ENCODE data around the gene FSTL4.
"Not testable (repeated sequence)": the region's sequence is repeated elsewhere in the genome, so short reads cannot be mapped to it uniquely, and the experiment has no call there.

The FSTL4 gene

DNA sequence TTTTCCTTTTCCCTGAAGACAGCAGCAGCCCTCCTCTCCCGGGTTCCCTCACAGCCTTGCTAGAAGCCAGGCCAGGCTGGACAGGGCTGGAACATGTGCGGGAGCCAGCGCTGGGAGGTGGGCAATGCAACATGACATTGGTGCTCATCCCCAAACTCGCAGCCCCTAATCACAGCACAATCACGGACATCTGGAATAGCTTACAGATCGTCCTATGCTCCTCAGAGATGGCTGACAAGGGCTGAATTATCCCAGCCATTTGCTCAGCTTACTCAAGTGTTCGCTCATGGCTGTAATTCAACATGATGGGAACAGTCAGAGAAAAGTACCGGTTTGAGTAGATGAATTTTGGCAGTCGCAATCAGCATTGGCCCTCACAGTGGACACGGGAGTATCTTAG, 49.8 kb downstream of the FSTL4 start:
- Histone ChIP-seq H3K27me3 (ENCODE audit: control insufficient read depth in 2 of 2, insufficient read depth in 2 of 2, low read length in 2 of 2) (no peaks in the 10 kb centered on the region), H3K9ac (ENCODE audit: low read depth in 1 of 2, low read length in 2 of 2) (no peak overlapping the region), H3K4me1 (ENCODE audit: control insufficient read depth in 2 of 2, insufficient read depth in 2 of 2, low read length in 2 of 2) (no peaks in the 10 kb centered on the region), H3K9me3 (ENCODE audit: control insufficient read depth in 2 of 2, low read length in 2 of 2) (no peaks in the 10 kb centered on the region), H3K36me3 (ENCODE audit: control insufficient read depth in 2 of 2, insufficient read depth in 2 of 2, low read length in 2 of 2) (no peaks in the 10 kb centered on the region), H3K27ac (ENCODE audit: low read depth in 2 of 2, low read length in 2 of 2) (no peak overlapping the region), H3K4me3 (ENCODE audit: low read length in 2 of 2) (no peak overlapping the region)

- H3K9ac ChIP-seq (ENCODE audit: low read depth in 1 of 2, low read length in 2 of 2) = no peak overlapping the region
- H3K36me3 ChIP-seq (ENCODE audit: control insufficient read depth in 2 of 2, insufficient read depth in 2 of 2, low read length in 2 of 2) = no peaks in the 10 kb centered on the region
- H3K9me3 ChIP-seq (ENCODE audit: control insufficient read depth in 2 of 2, low read length in 2 of 2) = no peaks in the 10 kb centered on the region
- no peak overlapping the region for H3K4me3 ChIP-seq (ENCODE audit: low read length in 2 of 2)
- H3K4me1 ChIP-seq (ENCODE audit: control insufficient read depth in 2 of 2, insufficient read depth in 2 of 2, low read length in 2 of 2) = no peaks in the 10 kb centered on the region
- no peaks in the 10 kb centered on the region for H3K27me3 ChIP-seq (ENCODE audit: control insufficient read depth in 2 of 2, insufficient read depth in 2 of 2, low read length in 2 of 2)
- H3K27ac ChIP-seq (ENCODE audit: low read depth in 2 of 2, low read length in 2 of 2) = no peak overlapping the region
These were observed 52.4 kb downstream of the FSTL4 start for GRCh38 chr5:133559960-133560359.

DNA sequence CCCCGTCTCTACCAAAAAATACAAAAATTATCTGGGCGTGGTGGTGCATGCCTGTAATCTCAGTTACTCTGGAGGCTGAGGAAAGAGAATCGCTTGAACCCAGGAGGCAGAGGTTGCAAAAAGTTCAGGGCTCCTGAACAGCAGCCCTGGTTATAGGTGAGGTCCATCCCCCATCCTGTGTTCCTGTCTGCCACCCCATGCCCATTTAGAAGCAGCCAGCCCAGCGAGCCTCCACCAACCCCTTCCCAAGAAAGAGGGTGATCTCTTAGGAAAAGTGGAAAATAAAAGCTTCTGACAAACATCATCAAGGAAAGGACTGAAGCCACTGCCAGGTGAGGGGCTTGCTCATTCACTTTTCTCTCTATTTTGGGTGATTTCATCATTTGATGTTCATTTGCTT, 55.8 kb downstream of the FSTL4 start:
- no peaks in the 10 kb centered on the region for H3K9me3 ChIP-seq (ENCODE audit: control insufficient read depth in 2 of 2, low read length in 2 of 2)
- H3K27me3 ChIP-seq (ENCODE audit: control insufficient read depth in 2 of 2, insufficient read depth in 2 of 2, low read length in 2 of 2) = peaks cover 4 to 5% of the 10 kb centered on the region in 2 donors
- H3K9ac ChIP-seq (ENCODE audit: low read depth in 1 of 2, low read length in 2 of 2) = no peak overlapping the region
- no peak overlapping the region for H3K27ac ChIP-seq (ENCODE audit: low read depth in 2 of 2, low read length in 2 of 2)
- no peaks in the 10 kb centered on the region for H3K4me1 ChIP-seq (ENCODE audit: control insufficient read depth in 2 of 2, insufficient read depth in 2 of 2, low read length in 2 of 2)
- no peaks in the 10 kb centered on the region for H3K36me3 ChIP-seq (ENCODE audit: control insufficient read depth in 2 of 2, insufficient read depth in 2 of 2, low read length in 2 of 2)
- H3K4me3 ChIP-seq (ENCODE audit: low read length in 2 of 2) = no peak overlapping the region

DNA sequence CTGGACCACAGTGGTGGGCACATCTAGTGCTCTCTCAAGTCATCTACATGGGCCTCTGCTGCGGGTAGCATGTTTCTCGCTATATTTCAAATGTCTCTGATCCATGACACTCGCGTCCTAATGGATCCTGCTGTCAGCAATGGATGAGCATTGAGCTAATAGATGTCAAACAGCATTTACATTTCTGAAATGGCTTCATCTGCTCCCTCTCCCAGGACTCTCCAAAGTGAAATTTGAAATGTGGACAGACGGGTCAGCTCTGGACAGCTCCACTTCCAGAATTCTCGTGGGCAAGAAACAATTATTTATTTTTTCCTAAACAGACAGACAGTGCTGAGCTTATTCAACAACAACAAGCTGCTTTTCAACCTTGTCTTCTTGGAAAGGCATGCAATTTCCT, 58.1 kb downstream of the FSTL4 start:
- no peaks in the 10 kb centered on the region for H3K36me3 ChIP-seq (ENCODE audit: control insufficient read depth in 2 of 2, insufficient read depth in 2 of 2, low read length in 2 of 2)
- peaks cover 4 to 5% of the 10 kb centered on the region in 2 donors for H3K27me3 ChIP-seq (ENCODE audit: control insufficient read depth in 2 of 2, insufficient read depth in 2 of 2, low read length in 2 of 2)
- H3K9ac ChIP-seq (ENCODE audit: low read depth in 1 of 2, low read length in 2 of 2) = no peak overlapping the region
- no peaks in the 10 kb centered on the region for H3K9me3 ChIP-seq (ENCODE audit: control insufficient read depth in 2 of 2, low read length in 2 of 2)
- H3K27ac ChIP-seq (ENCODE audit: low read depth in 2 of 2, low read length in 2 of 2) = no peak overlapping the region
- H3K4me1 ChIP-seq (ENCODE audit: control insufficient read depth in 2 of 2, insufficient read depth in 2 of 2, low read length in 2 of 2) = no peaks in the 10 kb centered on the region
- H3K4me3 ChIP-seq (ENCODE audit: low read length in 2 of 2) = no peak overlapping the region

DNA sequence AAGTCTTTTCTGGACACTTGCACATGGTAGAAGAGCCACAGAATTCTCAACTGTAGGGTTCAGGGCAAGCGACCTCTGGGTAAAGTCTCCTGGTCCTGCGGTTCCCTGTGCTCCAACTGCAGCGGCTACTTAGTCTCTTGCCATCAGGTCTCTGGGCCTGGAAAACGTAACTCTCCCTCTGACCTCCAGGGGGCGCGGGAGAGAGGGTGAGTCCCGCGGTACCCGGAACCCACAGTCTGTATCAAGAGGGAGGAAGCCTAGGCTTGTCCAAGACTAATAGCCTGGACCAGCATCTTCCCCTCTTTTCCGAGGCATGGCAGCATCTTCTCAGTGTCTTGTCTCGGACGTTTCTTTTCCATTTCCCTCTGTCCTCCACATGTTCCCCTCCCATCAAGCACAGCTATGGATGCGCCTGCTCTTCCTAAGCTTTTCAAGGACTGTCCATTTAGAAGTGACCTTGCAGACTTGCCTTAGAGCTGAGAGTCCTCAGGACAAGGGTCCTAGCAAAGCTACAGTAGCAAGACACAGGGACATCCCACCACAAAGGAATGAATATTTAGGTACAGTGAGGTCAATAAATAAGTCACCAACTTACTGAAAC, 59.3 kb downstream of the FSTL4 start:
- Histone ChIP-seq H3K9ac (ENCODE audit: low read depth in 1 of 2, low read length in 2 of 2) (no peak overlapping the region), H3K4me1 (ENCODE audit: control insufficient read depth in 2 of 2, insufficient read depth in 2 of 2, low read length in 2 of 2) (no peaks in the 10 kb centered on the region), H3K9me3 (ENCODE audit: control insufficient read depth in 2 of 2, low read length in 2 of 2) (no peaks in the 10 kb centered on the region), H3K4me3 (ENCODE audit: low read length in 2 of 2) (no peak overlapping the region), H3K36me3 (ENCODE audit: control insufficient read depth in 2 of 2, insufficient read depth in 2 of 2, low read length in 2 of 2) (no peaks in the 10 kb centered on the region), H3K27ac (ENCODE audit: low read depth in 2 of 2, low read length in 2 of 2) (no peak overlapping the region), H3K27me3 (ENCODE audit: control insufficient read depth in 2 of 2, insufficient read depth in 2 of 2, low read length in 2 of 2) (peaks cover 4 to 5% of the 10 kb centered on the region in 2 donors)

DNA sequence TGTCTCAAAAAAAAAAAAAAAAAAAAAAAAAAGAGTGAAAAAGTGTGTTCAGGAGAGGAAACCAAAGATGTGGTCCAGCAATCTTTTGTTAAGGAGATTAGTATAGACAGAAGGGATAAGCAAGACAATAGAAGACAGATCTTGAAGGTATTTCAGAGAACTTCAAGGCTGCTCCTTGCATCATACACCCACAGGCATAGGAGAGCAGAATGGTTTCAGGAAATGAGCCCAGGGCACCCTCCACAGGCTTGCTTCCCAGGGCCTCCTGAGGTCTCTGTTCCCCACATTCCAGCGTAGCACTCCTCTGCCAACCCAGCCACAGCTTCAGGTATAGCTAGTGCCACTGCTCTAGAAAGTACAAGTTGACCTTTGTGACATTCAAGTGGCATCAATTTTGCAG, 65.8 kb downstream of the FSTL4 start:
- H3K4me3 ChIP-seq (ENCODE audit: low read length in 2 of 2) = no peak overlapping the region
- no peak overlapping the region for H3K9ac ChIP-seq (ENCODE audit: low read depth in 1 of 2, low read length in 2 of 2)
- no peaks in the 10 kb centered on the region for H3K4me1 ChIP-seq (ENCODE audit: control insufficient read depth in 2 of 2, insufficient read depth in 2 of 2, low read length in 2 of 2)
- no peak overlapping the region for H3K27ac ChIP-seq (ENCODE audit: low read depth in 2 of 2, low read length in 2 of 2)
- H3K36me3 ChIP-seq (ENCODE audit: control insufficient read depth in 2 of 2, insufficient read depth in 2 of 2, low read length in 2 of 2) = no peaks in the 10 kb centered on the region
- H3K9me3 ChIP-seq (ENCODE audit: control insufficient read depth in 2 of 2, low read length in 2 of 2) = no peaks in the 10 kb centered on the region
- H3K27me3 ChIP-seq (ENCODE audit: control insufficient read depth in 2 of 2, insufficient read depth in 2 of 2, low read length in 2 of 2) = no peaks in the 10 kb centered on the region

- H3K4me1 ChIP-seq (ENCODE audit: control insufficient read depth in 2 of 2, insufficient read depth in 2 of 2, low read length in 2 of 2) = no peaks in the 10 kb centered on the region
These were observed 68.0 kb downstream of the FSTL4 start for GRCh38 chr5:133544346-133544745.

GRCh38 chr5:133539818-133540217, 72.5 kb downstream of the FSTL4 start:
- Histone ChIP-seq H3K4me3 (ENCODE audit: low read length in 2 of 2) (no peak overlapping the region), H3K27ac (ENCODE audit: low read depth in 2 of 2, low read length in 2 of 2) (no peak overlapping the region)

More at GRCh38 chr5:133544346-133544745, 68.0 kb downstream of the FSTL4 start:
- H3K9me3 ChIP-seq (ENCODE audit: control insufficient read depth in 2 of 2, low read length in 2 of 2) = no peaks in the 10 kb centered on the region
- H3K27ac ChIP-seq (ENCODE audit: low read depth in 2 of 2, low read length in 2 of 2) = no peak overlapping the region
- no peak overlapping the region for H3K9ac ChIP-seq (ENCODE audit: low read depth in 1 of 2, low read length in 2 of 2)
- no peaks in the 10 kb centered on the region for H3K36me3 ChIP-seq (ENCODE audit: control insufficient read depth in 2 of 2, insufficient read depth in 2 of 2, low read length in 2 of 2)
- H3K4me3 ChIP-seq (ENCODE audit: low read length in 2 of 2) = no peak overlapping the region
- H3K27me3 ChIP-seq (ENCODE audit: control insufficient read depth in 2 of 2, insufficient read depth in 2 of 2, low read length in 2 of 2) = no peaks in the 10 kb centered on the region

GRCh38 chr5:133538718-133539117, 73.6 kb downstream of the FSTL4 start:
- Histone ChIP-seq H3K27ac (ENCODE audit: low read depth in 2 of 2, low read length in 2 of 2) (no peak overlapping the region), H3K27me3 (ENCODE audit: control insufficient read depth in 2 of 2, insufficient read depth in 2 of 2, low read length in 2 of 2) (no peaks in the 10 kb centered on the region), H3K9me3 (ENCODE audit: control insufficient read depth in 2 of 2, low read length in 2 of 2) (no peaks in the 10 kb centered on the region), H3K4me3 (ENCODE audit: low read length in 2 of 2) (no peak overlapping the region), H3K4me1 (ENCODE audit: control insufficient read depth in 2 of 2, insufficient read depth in 2 of 2, low read length in 2 of 2) (no peaks in the 10 kb centered on the region), H3K36me3 (ENCODE audit: control insufficient read depth in 2 of 2, insufficient read depth in 2 of 2, low read length in 2 of 2) (no peaks in the 10 kb centered on the region), H3K9ac (ENCODE audit: low read depth in 1 of 2, low read length in 2 of 2) (no peak overlapping the region)

More at GRCh38 chr5:133539818-133540217, 72.5 kb downstream of the FSTL4 start:
- Histone ChIP-seq H3K36me3 (ENCODE audit: control insufficient read depth in 2 of 2, insufficient read depth in 2 of 2, low read length in 2 of 2) (no peaks in the 10 kb centered on the region), H3K9me3 (ENCODE audit: control insufficient read depth in 2 of 2, low read length in 2 of 2) (no peaks in the 10 kb centered on the region), H3K4me1 (ENCODE audit: control insufficient read depth in 2 of 2, insufficient read depth in 2 of 2, low read length in 2 of 2) (no peaks in the 10 kb centered on the region), H3K27me3 (ENCODE audit: control insufficient read depth in 2 of 2, insufficient read depth in 2 of 2, low read length in 2 of 2) (no peaks in the 10 kb centered on the region), H3K9ac (ENCODE audit: low read depth in 1 of 2, low read length in 2 of 2) (no peak overlapping the region)

GRCh38 chr5:133535241-133535929, 77.0 kb downstream of the FSTL4 start:
- not testable (repeated sequence) for H3K4me3 ChIP-seq (ENCODE audit: low read length in 2 of 2); H3K4me1 ChIP-seq (ENCODE audit: control insufficient read depth in 2 of 2, insufficient read depth in 2 of 2, low read length in 2 of 2); H3K9ac ChIP-seq (ENCODE audit: low read depth in 1 of 2, low read length in 2 of 2); H3K27me3 ChIP-seq (ENCODE audit: control insufficient read depth in 2 of 2, insufficient read depth in 2 of 2, low read length in 2 of 2); H3K9me3 ChIP-seq (ENCODE audit: control insufficient read depth in 2 of 2, low read length in 2 of 2); H3K36me3 ChIP-seq (ENCODE audit: control insufficient read depth in 2 of 2, insufficient read depth in 2 of 2, low read length in 2 of 2); H3K27ac ChIP-seq (ENCODE audit: low read depth in 2 of 2, low read length in 2 of 2)

All from mucosa of rectum (tissue), 2 donors.